ENCODE results near the gene GATC.

GATC gene

GRCh38 chr12:120445911-120446843 lies at the start of gene GATC, which contains the start of gene TRIAP1:
TSS of gene GATC (plus strand) at chr12:120446444. CDS start at chr12:120446481, 37 bp downstream.
TSS of gene TRIAP1 (minus strand) at chr12:120446384. CDS start at chr12:120446372, 12 bp downstream.
- DNase-seq (ENCODE audit: low read depth): peak; percentile 60

GRCh38 chr12:120397824-120398540 lies 48.3 kb upstream of the GATC start:
- DNase-seq (ENCODE audit: low read depth): no peak

GRCh38 chr12:120399531-120399930 lies 46.7 kb upstream of the GATC start:
- DNase-seq (ENCODE audit: low read depth): no peak

GRCh38 chr12:120402217-120402616 lies 44.0 kb upstream of the GATC start:
- DNase-seq (ENCODE audit: low read depth): no peak

GRCh38 chr12:120403869-120404268 lies 42.4 kb upstream of the GATC start:
- no peak for DNase-seq (ENCODE audit: low read depth)

- no peak for DNase-seq (ENCODE audit: low read depth)
Measured at GRCh38 chr12:120404271-120404670, 42.0 kb upstream of the GATC start.

GRCh38 chr12:120406069-120406468 lies 40.2 kb upstream of the GATC start:
- no peak for DNase-seq (ENCODE audit: low read depth)

GRCh38 chr12:120406553-120406952 lies 39.7 kb upstream of the GATC start:
- no peak for DNase-seq (ENCODE audit: low read depth)

GRCh38 chr12:120408771-120409170 lies 37.5 kb upstream of the GATC start:
- DNase-seq (ENCODE audit: low read depth): no peak

GRCh38 chr12:120412421-120412820 lies 33.8 kb upstream of the GATC start:
- DNase-seq (ENCODE audit: low read depth): no peak

GRCh38 chr12:120413901-120414695 lies 32.1 kb upstream of the GATC start:
- DNase-seq (ENCODE audit: low read depth): no peak

GRCh38 chr12:120416490-120417216 lies 29.6 kb upstream of the GATC start:
- no peak for DNase-seq (ENCODE audit: low read depth)

GRCh38 chr12:120417917-120418580 lies 28.2 kb upstream of the GATC start:
- DNase-seq (ENCODE audit: low read depth): no peak

- DNase-seq (ENCODE audit: low read depth): no peak
Measured at GRCh38 chr12:120421701-120422100, 24.5 kb upstream of the GATC start.

- no peak for DNase-seq (ENCODE audit: low read depth)
Measured at GRCh38 chr12:120422892-120423456, 23.3 kb upstream of the GATC start.

GRCh38 chr12:120425797-120426196 lies 20.4 kb upstream of the GATC start:
- DNase-seq (ENCODE audit: low read depth): no peak

- no peak for DNase-seq (ENCODE audit: low read depth)
Measured at GRCh38 chr12:120428597-120429229, 17.5 kb upstream of the GATC start.

- DNase-seq (ENCODE audit: low read depth): no peak
Measured at GRCh38 chr12:120429368-120429767, 16.9 kb upstream of the GATC start.

- DNase-seq (ENCODE audit: low read depth): no peak
Measured at GRCh38 chr12:120432772-120433525, 13.3 kb upstream of the GATC start.

Data from HS-27A (cell line).